Measurements from ENCODE around the gene HNRNPDL. TPM values are rescaled to one million over a fixed set of nuclear protein-coding genes. Genes with fewer than 3 reads are reported as not detected.

Gene HNRNPDL
- total and polyA plus RNA-seq, 7 experiments from 2014 or later: 255 to 440 (median 330) TPM

DNA sequence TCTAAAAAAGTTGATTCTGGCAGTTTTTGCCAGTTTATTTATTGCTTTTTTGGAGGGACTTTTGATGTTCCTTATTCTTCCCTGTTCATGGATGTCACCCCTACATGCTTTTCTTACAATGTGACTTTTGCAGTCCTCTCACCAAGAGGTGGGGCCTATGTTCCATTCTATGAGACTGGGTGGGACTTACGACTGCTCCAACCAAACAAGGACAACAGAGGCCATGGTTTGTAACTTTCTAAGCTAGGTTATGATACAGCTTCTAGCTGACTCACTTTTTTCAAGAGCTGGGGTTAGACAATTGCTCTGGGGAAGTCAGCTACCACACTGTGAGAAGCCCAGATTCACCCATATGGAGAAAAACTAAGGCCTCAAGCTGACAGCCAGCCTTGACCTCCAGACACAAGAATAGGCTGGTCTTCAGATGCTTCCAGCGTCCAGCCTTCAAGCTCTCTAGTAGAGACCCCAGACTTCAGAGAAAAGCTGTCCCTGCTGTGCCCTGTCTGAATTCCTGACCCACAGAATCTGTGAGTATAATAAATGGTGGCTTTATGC, 39.6 kb upstream of the HNRNPDL start:
- POLR2A ChIA-PET: no interaction called here
- H3K9me3 Mint-ChIP-seq: no peaks in the 10 kb centered on the region

DNA sequence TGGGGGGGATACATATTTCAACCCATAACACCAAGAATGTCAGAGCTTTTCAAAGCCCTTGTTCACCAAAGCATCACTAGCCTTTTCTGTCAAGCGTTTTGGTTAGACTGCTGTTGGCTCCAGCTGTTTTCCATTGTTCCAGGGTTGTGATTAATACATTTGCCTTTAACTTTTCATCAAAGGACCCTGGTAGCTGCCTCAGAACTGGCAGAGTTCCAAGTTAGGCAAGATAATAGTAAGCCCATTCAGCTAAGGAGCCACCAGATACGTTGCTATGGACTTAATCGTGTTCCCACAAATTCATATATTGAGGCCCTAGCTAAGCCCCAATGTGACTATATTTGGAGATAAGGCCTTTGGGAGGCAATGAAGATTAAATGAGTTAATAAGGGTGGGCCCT, 37.2 kb upstream of the HNRNPDL start:
- no peak for ATAC-seq

More for the DNA sequence above, 39.6 kb upstream of the HNRNPDL start:
- Histone ChIP-seq H3K4me3 (ENCODE audit: low read length) (no peak overlapping the region), H3K36me3 (ENCODE audit: control insufficient read depth in 2 of 3, insufficient read depth in 3 of 3, low read length in 3 of 3) (no peaks in the 10 kb centered on the region), H3K27ac (ENCODE audit: low read depth, low read length) (no peak overlapping the region), H3K9me3 (ENCODE audit: control insufficient read depth in 2 of 3, low read length in 3 of 3) (no peaks in the 10 kb centered on the region), H3K27me3 (ENCODE audit: control insufficient read depth in 2 of 2, insufficient read depth in 2 of 2, low read length in 2 of 2) (no peaks in the 10 kb centered on the region), H3K4me1 (ENCODE audit: control insufficient read depth in 2 of 2, insufficient read depth in 2 of 2, low read length in 2 of 2) (no peaks in the 10 kb centered on the region)
- ATAC-seq (no peak), DNase-seq (no peak)
- peak overlapping the region in 1 of 9 donors; percentile 37 for H3K27ac Mint-ChIP-seq
- CTCF ChIA-PET: no interaction called here
- H3K4me1 Mint-ChIP-seq: no peaks in the 10 kb centered on the region
- peaks cover 0 to 14% (median 8%) of the 10 kb centered on the region in 5 donors for H3K36me3 Mint-ChIP-seq
- H3K27me3 Mint-ChIP-seq: no peaks in the 10 kb centered on the region
- H3K4me3 Mint-ChIP-seq: no peak overlapping the region
- intact Hi-C loops (cut with micrococcal nuclease): loop anchor here in 1 of 2 donors (10.0 kb wide), 2 partner anchors 375 to 815 kb away; partner anchors contain the start of gene COQ2

DNA sequence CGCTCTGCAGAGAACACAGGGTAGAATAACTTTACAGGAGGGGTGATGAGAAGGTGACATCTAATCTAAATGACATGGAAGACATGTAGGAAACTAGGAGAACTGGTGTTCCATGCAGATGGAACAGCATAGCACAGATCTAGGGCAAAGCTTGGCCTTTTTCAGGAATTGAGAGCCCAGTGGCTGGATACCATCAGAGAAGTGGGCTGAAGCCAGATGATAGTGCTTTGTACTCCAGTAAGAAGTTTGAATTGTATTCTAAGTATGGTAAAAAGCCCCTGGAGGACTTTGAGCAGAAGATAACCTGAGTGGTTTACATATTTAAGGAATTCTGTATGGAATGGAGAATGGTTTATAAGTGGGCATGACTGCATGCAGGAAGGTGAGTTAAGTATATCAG, 33.0 kb upstream of the HNRNPDL start:
- H3K36me3 ChIP-seq (ENCODE audit: control insufficient read depth in 2 of 3, insufficient read depth in 3 of 3, low read length in 3 of 3): peaks cover 0 to 27% (median 5%) of the 10 kb centered on the region in 3 experiments
- H3K4me3 ChIP-seq (ENCODE audit: low read length): no peak overlapping the region
- H3K9me3 Mint-ChIP-seq: no peaks in the 10 kb centered on the region
- H3K9me3 ChIP-seq (ENCODE audit: control insufficient read depth in 2 of 3, low read length in 3 of 3): no peaks in the 10 kb centered on the region
- no peak overlapping the region for H3K27ac ChIP-seq (ENCODE audit: low read depth, low read length)
- H3K27me3 Mint-ChIP-seq: no peaks in the 10 kb centered on the region
- H3K36me3 Mint-ChIP-seq: peaks cover 0 to 33% (median under 1%) of the 10 kb centered on the region in 5 donors
- POLR2A ChIA-PET: no interaction called here
- H3K4me1 Mint-ChIP-seq: peaks cover 0 to 5% (median 0%) of the 10 kb centered on the region in 7 donors
- intact Hi-C loops (cut with micrococcal nuclease): loop anchor here (2.0 to 10.0 kb wide), 4 partner anchors 382 to 822 kb away; partner anchors contain the start of genes COQ2 (in 1 of the 2) and PLAC8 (in 1 of the 2)
- H3K27ac Mint-ChIP-seq: peak overlapping the region in 4 of 9 donors; percentile 5 to 46 (median 12)
- H3K27me3 ChIP-seq (ENCODE audit: control insufficient read depth in 2 of 2, insufficient read depth in 2 of 2, low read length in 2 of 2): no peaks in the 10 kb centered on the region
- DNase-seq: no peak
- no peaks in the 10 kb centered on the region for H3K4me1 ChIP-seq (ENCODE audit: control insufficient read depth in 2 of 2, insufficient read depth in 2 of 2, low read length in 2 of 2)
- no peak overlapping the region for H3K4me3 Mint-ChIP-seq
- ATAC-seq: no peak
- CTCF ChIA-PET: no interaction called here

More for the DNA sequence above, 37.2 kb upstream of the HNRNPDL start:
- no peaks in the 10 kb centered on the region for H3K36me3 ChIP-seq (ENCODE audit: control insufficient read depth in 2 of 3, insufficient read depth in 3 of 3, low read length in 3 of 3)
- Mint-ChIP-seq H3K27me3 (no peaks in the 10 kb centered on the region), H3K9me3 (no peaks in the 10 kb centered on the region), H3K4me1 (peaks cover 0 to 2% (median 0%) of the 10 kb centered on the region in 7 donors), H3K4me3 (no peak overlapping the region), H3K36me3 (peaks cover 0 to 24% (median 4%) of the 10 kb centered on the region in 5 donors), H3K27ac (peak overlapping the region in 1 of 9 donors; percentile 15)
- intact Hi-C loops (cut with micrococcal nuclease): loop anchor here in 1 of 2 donors (10.0 kb wide), 2 partner anchors 377 to 817 kb away; partner anchors contain the start of gene COQ2
- POLR2A ChIA-PET: no interaction called here
- H3K4me3 ChIP-seq (ENCODE audit: low read length): no peak overlapping the region
- no peak overlapping the region for H3K27ac ChIP-seq (ENCODE audit: low read depth, low read length)
- H3K9me3 ChIP-seq (ENCODE audit: control insufficient read depth in 2 of 3, low read length in 3 of 3): no peaks in the 10 kb centered on the region
- H3K4me1 ChIP-seq (ENCODE audit: control insufficient read depth in 2 of 2, insufficient read depth in 2 of 2, low read length in 2 of 2): no peaks in the 10 kb centered on the region
- H3K27me3 ChIP-seq (ENCODE audit: control insufficient read depth in 2 of 2, insufficient read depth in 2 of 2, low read length in 2 of 2): no peaks in the 10 kb centered on the region
- CTCF ChIA-PET: no interaction called here
- no peak for DNase-seq

DNA sequence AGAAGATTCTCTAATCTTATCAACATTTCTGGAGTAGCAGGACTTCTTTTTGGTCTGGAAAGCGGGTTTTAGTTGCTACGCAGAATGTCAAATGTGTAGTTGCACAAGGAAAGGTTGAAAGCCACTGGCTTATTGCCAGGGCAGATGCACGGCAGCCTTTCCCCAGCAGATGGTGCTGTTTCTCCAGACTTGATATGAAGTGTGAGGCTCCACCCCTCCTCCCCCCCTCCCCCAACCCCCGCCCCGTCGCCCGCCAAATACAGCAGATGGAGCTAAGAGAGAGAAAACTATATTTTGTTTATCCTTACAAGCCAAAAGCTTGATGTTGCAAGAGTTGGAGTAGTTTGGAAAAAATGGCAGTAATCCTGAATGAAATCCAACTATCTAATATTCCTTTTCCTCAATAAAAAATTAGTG, 32.2 kb upstream of the HNRNPDL start:
- Histone ChIP-seq H3K4me3 (ENCODE audit: low read length) (no peak overlapping the region), H3K27ac (ENCODE audit: low read depth, low read length) (no peak overlapping the region), H3K36me3 (ENCODE audit: control insufficient read depth in 2 of 3, insufficient read depth in 3 of 3, low read length in 3 of 3) (peaks cover 4 to 34% (median 9%) of the 10 kb centered on the region in 3 experiments), H3K4me1 (ENCODE audit: control insufficient read depth in 2 of 2, insufficient read depth in 2 of 2, low read length in 2 of 2) (no peaks in the 10 kb centered on the region), H3K27me3 (ENCODE audit: control insufficient read depth in 2 of 2, insufficient read depth in 2 of 2, low read length in 2 of 2) (no peaks in the 10 kb centered on the region), H3K9me3 (ENCODE audit: control insufficient read depth in 2 of 3, low read length in 3 of 3) (no peaks in the 10 kb centered on the region)
- peak; percentile 96 for ATAC-seq
- no peaks in the 10 kb centered on the region for H3K27me3 Mint-ChIP-seq
- peaks cover 2 to 28% (median 4%) of the 10 kb centered on the region in 5 donors for H3K36me3 Mint-ChIP-seq
- no peaks in the 10 kb centered on the region for H3K9me3 Mint-ChIP-seq
- DNase-seq: peak; percentile 60 to 83 (median 79)
- intact Hi-C loops (cut with micrococcal nuclease): loop anchor here (1.0 to 10.0 kb wide), 12 partner anchors 32 to 1178 kb away; partner anchors contain the start of genes COQ2 (in 1 of the 2), ENOPH1 (in 1 of the 2), HNRNPDL (in 1 of the 2) and PLAC8 (in 1 of the 2)
- ChIA-PET CTCF (interaction anchor here (1.0 kb wide), 1 partner anchor 573 kb away, joined by 3 read pairs; the partner anchor contains the start of gene COPS4), POLR2A (no interaction called here)
- peaks cover 0 to 5% (median 0%) of the 10 kb centered on the region in 7 donors for H3K4me1 Mint-ChIP-seq
- no peak overlapping the region for H3K4me3 Mint-ChIP-seq
- peak overlapping the region in 1 of 9 donors; percentile 34 for H3K27ac Mint-ChIP-seq

DNA sequence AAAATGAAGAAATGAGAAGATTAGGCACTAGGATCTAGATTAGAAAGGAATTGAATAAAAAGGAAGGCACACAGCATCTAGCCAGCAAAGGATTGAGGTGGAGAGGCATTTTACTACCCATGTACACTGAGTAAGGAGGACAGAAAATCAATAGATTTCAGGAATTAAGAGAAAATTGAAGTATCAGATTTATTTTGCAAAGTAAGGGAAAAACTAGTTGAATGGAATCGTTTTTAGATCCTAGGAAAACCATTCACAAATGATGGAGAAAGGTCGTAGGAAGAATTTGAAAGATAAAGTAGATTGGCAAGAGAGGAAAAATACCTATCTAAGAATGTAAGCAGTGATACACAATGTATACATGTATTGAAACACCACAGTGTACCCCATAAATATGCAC, 31.4 kb upstream of the HNRNPDL start:
- Histone ChIP-seq H3K9me3 (ENCODE audit: control insufficient read depth in 2 of 3, low read length in 3 of 3) (no peaks in the 10 kb centered on the region), H3K4me3 (ENCODE audit: low read length) (no peak overlapping the region), H3K27ac (ENCODE audit: low read depth, low read length) (no peak overlapping the region), H3K27me3 (ENCODE audit: control insufficient read depth in 2 of 2, insufficient read depth in 2 of 2, low read length in 2 of 2) (no peaks in the 10 kb centered on the region), H3K36me3 (ENCODE audit: control insufficient read depth in 2 of 3, insufficient read depth in 3 of 3, low read length in 3 of 3) (peaks cover 4 to 42% (median 16%) of the 10 kb centered on the region in 3 experiments), H3K4me1 (ENCODE audit: control insufficient read depth in 2 of 2, insufficient read depth in 2 of 2, low read length in 2 of 2) (no peaks in the 10 kb centered on the region)
- H3K4me3 Mint-ChIP-seq: no peak overlapping the region
- no peak for DNase-seq
- ChIA-PET CTCF (interaction anchor here (0.6 to 1.0 kb wide), 2 partner anchors 278 to 573 kb away, joined by 3 to 5 read pairs; partner anchors contain the start of gene COPS4), POLR2A (no interaction called here)
- H3K9me3 Mint-ChIP-seq: no peaks in the 10 kb centered on the region
- intact Hi-C loops (cut with micrococcal nuclease): loop anchor here (1.0 to 10.0 kb wide), 12 partner anchors 31 to 1179 kb away; partner anchors contain the start of genes COQ2 (in 1 of the 2), ENOPH1 (in 1 of the 2), HNRNPDL (in 1 of the 2) and PLAC8 (in 1 of the 2)
- H3K27ac Mint-ChIP-seq: peak overlapping the region in 5 of 9 donors; percentile 0 to 46 (median 26)
- H3K27me3 Mint-ChIP-seq: no peaks in the 10 kb centered on the region
- no peak for ATAC-seq
- peaks cover 2 to 31% (median 5%) of the 10 kb centered on the region in 5 donors for H3K36me3 Mint-ChIP-seq
- peaks cover 0 to 5% (median 0%) of the 10 kb centered on the region in 7 donors for H3K4me1 Mint-ChIP-seq

DNA sequence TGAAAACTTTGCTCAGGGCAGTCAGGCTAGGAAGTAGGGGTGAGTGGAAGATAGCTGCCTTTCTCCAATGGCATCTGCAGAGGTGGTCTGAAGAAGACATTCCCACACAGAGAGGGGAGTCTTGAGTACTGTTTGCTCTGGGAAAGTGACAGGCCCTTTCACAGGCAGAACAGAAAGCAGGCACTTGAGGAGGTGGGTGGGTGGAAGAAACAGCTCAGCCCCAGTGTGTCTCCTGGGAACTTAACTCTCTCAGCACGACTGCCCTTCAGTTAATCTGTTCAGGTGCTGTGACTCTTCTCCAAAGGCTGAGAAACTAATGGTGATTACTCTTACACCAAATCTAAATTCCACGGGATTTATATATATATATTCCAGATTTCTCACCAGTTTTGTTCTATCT, 28.5 kb upstream of the HNRNPDL start:
- Histone ChIP-seq H3K36me3 (ENCODE audit: control insufficient read depth in 2 of 3, insufficient read depth in 3 of 3, low read length in 3 of 3) (peaks cover 4 to 62% (median 22%) of the 10 kb centered on the region in 3 experiments), H3K27ac (ENCODE audit: low read depth, low read length) (no peak overlapping the region), H3K27me3 (ENCODE audit: control insufficient read depth in 2 of 2, insufficient read depth in 2 of 2, low read length in 2 of 2) (no peaks in the 10 kb centered on the region), H3K9me3 (ENCODE audit: control insufficient read depth in 2 of 3, low read length in 3 of 3) (no peaks in the 10 kb centered on the region), H3K4me3 (ENCODE audit: low read length) (no peak overlapping the region), H3K4me1 (ENCODE audit: control insufficient read depth in 2 of 2, insufficient read depth in 2 of 2, low read length in 2 of 2) (no peaks in the 10 kb centered on the region)
- ChIA-PET CTCF (no interaction called here), POLR2A (interaction anchor here (1.0 kb wide), 1 partner anchor 28 kb away, joined by 3 read pairs; no protein-coding TSS in a partner anchor)
- H3K4me1 Mint-ChIP-seq: peaks cover 0 to 5% (median 0%) of the 10 kb centered on the region in 7 donors
- ATAC-seq (no peak), DNase-seq (no peak)
- H3K36me3 Mint-ChIP-seq: peaks cover 4 to 34% (median 14%) of the 10 kb centered on the region in 5 donors
- intact Hi-C loops (cut with micrococcal nuclease): no loop called here
- no peaks in the 10 kb centered on the region for H3K27me3 Mint-ChIP-seq
- H3K27ac Mint-ChIP-seq: peak overlapping the region in 1 of 9 donors; percentile 31
- H3K4me3 Mint-ChIP-seq: no peak overlapping the region
- no peaks in the 10 kb centered on the region for H3K9me3 Mint-ChIP-seq
